HG03025 (cell line): ENCODE measurements around the gene TXK.

Experiments
- ATAC-seq: cut with Tn5 transposase; IDR thresholded peaks from one replicate; pipeline ENCODE4 v1.9.1; 2021; ENCODE audit warnings: mild to moderate bottlenecking, moderate library complexity; ENCODE audit not compliant: unreplicated experiment, low FRiP score

TXK gene

DNA sequence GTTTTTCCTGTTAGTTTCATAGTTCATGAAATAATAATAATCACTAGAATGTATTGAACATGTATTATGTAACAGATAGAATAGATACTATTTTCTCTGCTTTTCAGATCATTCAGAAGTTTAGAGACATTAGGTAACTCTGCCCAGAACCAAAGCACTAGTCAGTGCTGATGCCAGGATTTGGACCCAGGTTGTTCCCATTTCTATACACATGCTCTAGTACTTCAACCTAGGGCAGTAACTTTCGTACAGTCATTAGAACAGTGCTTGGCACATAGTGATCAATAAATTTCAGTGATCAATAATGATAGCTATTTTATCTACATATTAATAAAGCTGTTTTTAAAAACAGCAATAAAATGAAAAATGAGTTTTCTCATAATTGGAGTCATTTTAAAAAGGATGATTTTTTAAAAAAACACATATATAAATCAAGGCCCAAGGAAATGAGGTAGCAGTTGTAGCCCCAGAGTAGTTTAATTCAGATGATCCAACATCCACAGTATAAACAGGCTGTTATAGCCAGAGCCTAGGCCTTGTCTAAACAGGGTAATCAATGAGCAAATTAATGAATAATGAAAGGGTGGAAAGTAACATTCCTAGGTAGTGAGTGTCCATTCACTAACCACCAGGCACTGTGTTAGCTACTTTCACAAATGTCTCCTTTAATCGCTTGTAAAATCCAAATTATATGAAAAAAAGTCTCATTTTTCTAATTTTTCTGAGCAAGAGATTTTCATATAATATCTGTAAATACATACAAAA, 25.6 kb downstream of the TXK start:
- ATAC-seq, result no peak

- no peak for ATAC-seq
These were observed 28.8 kb downstream of the TXK start for GRCh38 chr4:48105230-48105629.

DNA sequence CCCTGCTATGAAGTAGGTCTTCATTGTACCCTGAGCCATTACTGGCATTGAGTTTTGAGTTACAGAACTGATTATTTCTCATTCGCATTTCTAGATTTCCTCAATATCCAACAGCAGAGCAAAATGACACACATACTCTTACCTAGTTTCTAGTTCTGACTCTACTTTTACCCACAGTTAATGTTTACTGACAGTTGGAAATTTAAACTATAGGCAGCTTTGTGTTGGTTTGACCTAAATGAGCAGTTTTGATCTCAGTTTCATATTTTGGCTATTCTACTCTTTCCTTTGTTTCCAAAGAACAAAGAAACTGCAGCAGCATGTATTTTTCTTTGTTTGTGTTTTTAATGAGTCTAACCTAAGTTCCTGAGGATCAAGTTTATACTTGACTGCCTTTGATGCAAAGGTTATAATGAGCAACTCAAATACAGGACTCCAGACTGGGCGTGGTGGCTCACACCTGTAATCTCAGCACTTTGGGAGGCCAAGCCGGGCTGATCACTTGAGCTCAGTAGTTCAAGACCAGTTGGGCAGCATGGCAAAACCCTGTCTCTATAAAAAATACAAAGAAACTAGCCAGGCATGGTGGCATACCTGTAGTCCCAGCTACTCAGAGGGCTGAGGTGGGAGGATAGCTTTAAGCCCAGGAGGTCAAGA, 30.4 kb downstream of the TXK start:
- ATAC-seq, result no peak

- no peak for ATAC-seq
These were observed 31.7 kb downstream of the TXK start for GRCh38 chr4:48102303-48102702.

DNA sequence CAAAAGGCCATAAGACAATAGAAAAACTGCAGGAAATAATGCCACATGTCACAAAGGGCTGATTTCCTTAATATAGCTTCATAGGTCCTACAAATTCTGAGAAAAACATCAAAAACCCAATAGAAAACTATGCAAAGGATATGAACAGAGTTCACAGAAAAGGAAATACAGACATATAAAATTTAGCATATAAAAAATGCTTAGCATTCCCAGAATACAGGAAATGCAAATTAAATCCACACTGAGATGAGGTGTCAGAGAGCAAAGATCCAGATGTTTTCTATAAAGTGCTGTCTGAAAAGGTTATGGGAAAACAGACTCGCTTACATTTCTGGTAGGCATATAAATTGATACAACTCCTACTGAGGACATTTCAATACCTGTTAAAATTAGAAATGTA, 33.8 kb downstream of the TXK start:
- ATAC-seq, result no peak

DNA sequence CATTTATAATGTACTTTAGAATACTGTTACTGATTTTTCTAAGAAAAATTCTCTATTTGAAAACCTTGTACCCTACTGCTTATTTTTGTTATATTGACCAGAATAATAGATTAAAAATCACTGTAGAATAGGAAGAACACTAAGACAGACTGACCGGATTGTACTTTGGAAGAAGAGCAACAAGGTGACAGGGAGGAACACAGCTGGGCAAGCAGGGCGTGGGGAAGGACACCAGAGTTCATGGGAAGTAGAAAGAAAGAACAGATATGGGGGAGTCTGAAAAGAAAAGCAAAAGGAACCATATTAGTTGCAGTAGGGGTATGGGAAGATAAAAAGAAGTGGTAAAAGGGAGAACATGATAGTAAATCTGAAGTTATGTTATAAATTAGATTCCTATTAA, 38.6 kb downstream of the TXK start:
- no peak for ATAC-seq

DNA sequence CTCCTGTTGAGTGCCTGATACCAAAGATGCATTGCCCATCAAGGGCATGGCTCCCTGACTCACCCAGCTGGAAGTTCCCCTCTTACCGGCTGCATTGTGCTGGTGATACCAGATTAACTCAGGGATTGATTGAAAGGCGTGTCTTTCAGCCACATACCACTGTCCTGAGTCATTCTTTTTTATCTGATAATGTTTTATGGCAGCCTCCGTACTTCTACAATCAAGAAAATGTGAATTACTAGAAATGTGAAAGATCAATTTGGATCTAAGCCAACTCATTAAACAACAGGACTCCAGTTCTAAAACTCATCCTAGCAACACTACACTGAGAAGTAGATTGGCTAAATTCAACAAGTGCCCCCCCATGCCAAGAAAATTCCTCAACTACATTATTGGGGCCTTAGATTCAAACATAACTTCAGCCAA, 40.0 kb downstream of the TXK start:
- ATAC-seq, result no peak

GRCh38 chr4:48090621-48091020, 43.4 kb downstream of the TXK start:
- no peak for ATAC-seq

- no peak for ATAC-seq
These were observed 48.0 kb downstream of the TXK start for GRCh38 chr4:48085821-48086589.

GRCh38 chr4:48082956-48083355, 51.1 kb downstream of the TXK start:
- ATAC-seq, result no peak

DNA sequence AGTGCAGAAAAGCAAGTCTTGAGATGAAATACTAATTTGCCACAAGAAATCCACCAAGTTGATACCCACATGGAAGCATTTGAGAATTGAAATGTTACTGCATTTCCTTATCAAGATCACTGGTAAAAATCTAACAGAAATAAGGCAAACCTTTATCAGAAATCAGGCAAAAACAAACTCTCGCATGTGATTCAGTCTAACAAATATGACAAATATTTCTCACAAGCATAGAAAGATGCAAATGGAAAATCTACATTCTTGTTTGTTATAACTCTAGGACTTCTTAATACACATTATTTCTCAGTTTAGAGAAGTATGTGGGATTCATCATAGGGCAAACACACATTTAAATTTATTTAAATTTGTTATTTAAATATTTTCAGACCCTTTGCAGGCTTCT, 52.9 kb downstream of the TXK start:
- ATAC-seq, result no peak

DNA sequence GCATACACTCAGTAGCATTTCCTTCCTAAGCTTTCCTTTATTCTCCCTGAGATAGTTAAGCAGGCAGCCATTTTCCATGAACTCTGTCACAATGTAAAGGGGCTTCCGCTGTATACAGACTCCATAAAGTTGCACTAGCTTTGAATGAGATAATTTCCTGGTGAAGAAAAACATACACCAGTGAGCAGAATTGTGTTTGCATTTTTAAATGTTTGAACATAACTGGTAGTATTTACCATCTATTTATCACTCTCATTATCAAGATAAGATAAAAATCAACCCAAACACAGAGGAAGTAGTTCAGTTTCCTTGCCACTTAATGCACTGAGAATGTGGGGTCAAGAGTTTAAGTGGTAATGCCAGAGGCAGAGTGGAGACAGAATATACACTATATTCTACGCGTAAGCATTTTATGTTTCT, 54.1 kb downstream of the TXK start:
- no peak for ATAC-seq

GRCh38 chr4:48078862-48079655, 55.0 kb downstream of the TXK start:
- ATAC-seq, result no peak

- ATAC-seq, result no peak
These were observed 55.6 kb downstream of the TXK start for GRCh38 chr4:48078425-48078824.

DNA sequence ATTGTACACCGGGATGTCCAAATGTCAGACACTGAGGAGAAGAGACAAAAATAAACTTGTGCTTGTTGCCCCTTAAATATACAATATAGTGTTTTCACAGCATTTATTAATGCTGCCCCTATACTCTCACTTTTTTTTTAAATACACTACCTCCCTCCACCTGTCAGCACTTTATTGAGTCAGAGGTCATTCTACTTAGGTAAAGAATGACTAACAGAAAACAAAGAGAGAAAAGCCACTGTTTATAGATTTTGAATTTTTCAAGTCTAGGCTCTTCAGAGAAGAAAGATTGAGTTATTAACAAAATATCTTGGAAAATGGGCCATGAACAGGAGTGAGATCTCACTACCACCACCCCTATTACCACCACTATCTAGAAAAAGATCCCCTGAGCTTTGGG, 59.4 kb downstream of the TXK start:
- no peak for ATAC-seq

DNA sequence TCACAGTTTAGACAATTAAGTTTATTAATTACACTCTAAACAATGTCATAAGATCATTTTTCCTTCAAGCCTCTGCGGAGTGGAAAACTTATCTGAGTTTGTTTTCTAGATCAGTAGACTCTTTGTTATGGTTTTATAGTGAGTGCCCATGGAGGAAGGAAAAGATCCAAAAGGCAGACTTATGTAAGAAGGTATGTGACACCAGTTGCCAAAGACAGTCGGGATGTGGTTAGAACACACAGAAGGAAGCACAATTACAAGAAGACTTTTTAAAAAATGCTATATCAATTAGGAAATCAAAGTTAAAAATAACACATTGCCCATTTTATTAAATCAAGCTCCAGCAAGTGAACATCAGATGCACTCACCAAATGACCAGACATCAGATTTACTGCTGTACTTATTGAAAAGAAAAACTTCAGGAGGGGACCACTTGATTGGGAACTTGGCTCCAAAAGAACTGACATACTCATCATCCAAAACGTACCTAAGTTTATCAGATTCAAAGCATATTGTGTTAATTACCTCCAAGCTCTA, 60.4 kb downstream of the TXK start:
- ATAC-seq, result no peak

DNA sequence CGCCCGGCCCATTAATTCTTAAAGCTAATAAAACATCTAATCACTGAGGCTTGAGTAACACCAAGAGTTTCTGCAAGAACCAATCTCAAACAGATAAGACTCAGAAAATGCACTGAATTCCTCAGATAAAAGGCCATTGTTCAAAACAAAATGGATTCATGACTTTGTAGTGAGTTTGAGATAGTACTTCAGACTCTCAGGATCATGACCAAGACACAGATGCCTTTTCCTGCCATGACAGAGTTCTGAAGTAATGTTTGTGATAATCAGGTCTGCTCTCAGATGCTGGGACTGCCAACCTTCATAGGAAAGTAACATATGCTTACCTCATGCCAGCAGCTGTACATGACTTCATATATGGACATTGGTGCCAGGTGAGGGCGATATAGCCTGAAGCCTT, 62.9 kb downstream of the TXK start:
- ATAC-seq, result no peak

DNA sequence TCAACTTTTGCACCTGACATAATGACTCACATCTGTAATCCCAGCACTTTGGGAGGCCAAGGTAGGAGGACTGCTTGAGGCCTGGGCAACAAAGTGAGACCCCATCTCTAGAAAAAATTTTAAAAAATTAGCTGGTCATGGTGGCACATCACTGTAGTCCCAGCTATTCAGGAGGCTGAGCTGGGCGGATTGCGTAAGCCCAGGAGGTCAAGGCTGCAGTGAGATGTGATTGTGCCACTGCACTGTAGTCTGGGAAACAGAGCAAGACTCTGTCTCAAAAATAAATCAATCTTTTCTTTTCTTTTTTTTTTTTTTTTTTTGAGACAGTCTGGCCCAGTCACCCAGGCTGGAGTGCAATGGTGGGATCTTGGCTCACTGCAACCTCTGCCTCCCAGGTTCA, 65.0 kb downstream of the TXK start:
- no peak for ATAC-seq

DNA sequence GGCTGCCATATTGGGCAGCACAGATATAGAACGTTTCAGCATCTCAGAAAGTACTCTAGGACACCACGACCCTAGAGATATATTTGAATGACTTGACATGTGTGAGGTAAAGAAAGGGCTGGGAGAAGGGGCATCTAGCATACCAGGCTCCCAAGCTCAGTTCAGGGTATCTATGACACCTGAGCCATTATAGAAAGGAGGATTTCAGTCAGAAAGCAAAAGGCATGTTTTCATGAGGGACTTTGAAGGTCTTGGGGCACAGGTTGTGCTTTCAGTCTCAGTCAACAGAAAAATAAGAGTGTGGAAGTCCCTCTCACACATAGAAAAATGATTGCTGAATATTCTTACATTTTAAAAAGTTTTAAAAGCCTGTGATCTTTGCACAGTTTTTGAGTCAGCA, 65.9 kb downstream of the TXK start:
- no peak for ATAC-seq

- ATAC-seq, result no peak
These were observed 66.5 kb downstream of the TXK start for GRCh38 chr4:48067536-48067935.
